B cell (primary cell): ENCODE results near the gene KAZN. TPM values are rescaled to one million over a fixed set of nuclear protein-coding genes. Genes with fewer than 3 reads are reported as not detected.

Experiments
- ATAC-seq: fragments of 200-7000 bp; cut with Tn5 transposase; one replicate; pipeline ENCODE4 v1.10.0; 2021; ENCODE audit warnings: low read depth, mild to moderate bottlenecking, moderate number of reproducible peaks, moderate library complexity
- CTCF ChIA-PET: fragments of 350-600 bp; sonication (Branson Sonifier 250); formaldehyde crosslinking; loops from one replicate; lab custom pipeline; 2021; ENCODE audit warnings: antibody characterized with exemption, inconsistent platforms; lab: Charles Lee
- POLR2A ChIA-PET: fragments of 350-600 bp; sonication (Branson Sonifier 250); formaldehyde crosslinking; loops from one replicate; lab custom pipeline; 2021; ENCODE audit warnings: antibody characterized with exemption; lab: Charles Lee
- DNase-seq: peaks from one replicate; pipeline ENCODE4 v3.0.0; 2013
- H2AFZ ChIP-seq: 2 replicates; pipeline ENCODE4 v1.6.1; 2012; ENCODE audit warnings: mild to moderate bottlenecking, low read depth, low read length; ENCODE audit not compliant: insufficient read depth, poor library complexity, severe bottlenecking
- H3K27ac ChIP-seq, 2 donors: 1 replicate in 1 of 2; 2 replicates in 1 of 2; pipeline ENCODE4 v1.5.1; 2012 to 2013; ENCODE audit warnings: low read length in 2 of 2, mild to moderate bottlenecking in 2 of 2, moderate library complexity in 1 of 2
- H3K27me3 ChIP-seq, 4 experiments: fragments of 200-600 bp in 1 of 4; sonication (generic) in 1 of 4; replicated peaks in 1 of 4; 1 replicate in 2 of 4; 2 replicates in 2 of 4; pipeline versions ENCODE4 v1.6.1 to v1.7.0; 2013 to 2016; ENCODE audit warnings: low read length in 3 of 4, mild to moderate bottlenecking in 2 of 4, mixed read lengths in 1 of 4, moderate library complexity in 1 of 4; ENCODE audit not compliant: insufficient read depth in 4 of 4, control insufficient read depth in 3 of 4; ENCODE audit errors: control extremely low read depth in 1 of 4
- H3K36me3 ChIP-seq, 2 experiments: replicated peaks in 1 of 2; 1 replicate in 1 of 2; 2 replicates in 1 of 2; pipeline versions ENCODE4 v1.6.1 to v1.7.1; 2013; ENCODE audit warnings: low read length in 1 of 2; ENCODE audit not compliant: insufficient read depth in 2 of 2, control insufficient read depth in 1 of 2; ENCODE audit errors: control extremely low read depth in 1 of 2, extremely low read depth in 1 of 2
- H3K4me1 ChIP-seq, 2 donors: fragments of 200-600 bp in 1 of 2; sonication (generic) in 1 of 2; 1 replicate in 1 of 2; 2 replicates in 1 of 2; pipeline versions ENCODE4 v1.5.1 to v1.6.1; 2013 to 2017; ENCODE audit warnings: low read length in 2 of 2; ENCODE audit not compliant: control insufficient read depth in 2 of 2, insufficient read depth in 2 of 2
- H3K4me2 ChIP-seq: replicated peaks from 2 replicates; pipeline ENCODE3; 2012; ENCODE audit warnings: mild to moderate bottlenecking, low read depth, low read length; ENCODE audit not compliant: poor library complexity, severe bottlenecking
- H3K4me3 ChIP-seq, 5 experiments: fragments of 200-600 bp in 1 of 5; sonication (generic) in 1 of 5; 1 replicate in 3 of 5; 2 replicates in 2 of 5; pipeline versions ENCODE4 v1.5.1 to v1.7.0; 2011 to 2016; ENCODE audit warnings: low read length in 4 of 5, mild to moderate bottlenecking in 4 of 5, low read depth in 2 of 5, control low read depth in 1 of 5, moderate library complexity in 1 of 5; ENCODE audit not compliant: insufficient read depth in 1 of 5; ENCODE audit errors: control extremely low read depth in 1 of 5, extremely low read depth in 1 of 5
- H3K79me2 ChIP-seq: fragments of 200-600 bp; sonication (generic); one replicate; pipeline ENCODE4 v1.6.0; 2016; ENCODE audit warnings: low read length; ENCODE audit not compliant: control insufficient read depth, insufficient read depth
- H3K9ac ChIP-seq: fragments of 200-600 bp; sonication (generic); 2 replicates; pipeline ENCODE4 v1.6.1; 2017; ENCODE audit warnings: mild to moderate bottlenecking, low read length, moderate library complexity
- H3K9me3 ChIP-seq, 3 donors: one replicate each; pipeline versions ENCODE4 v1.6.1 to v1.7.1; 2013; ENCODE audit warnings: low read length in 2 of 3; ENCODE audit not compliant: control insufficient read depth in 2 of 3, insufficient read depth in 1 of 3; ENCODE audit errors: control extremely low read depth in 1 of 3
- H4K20me1 ChIP-seq: 2 replicates; pipeline ENCODE4 v1.6.0; 2012; ENCODE audit warnings: mild to moderate bottlenecking, low read length; ENCODE audit not compliant: insufficient read depth, control insufficient read depth, poor library complexity, severe bottlenecking
- H3K27ac Mint-ChIP-seq: one replicate; pipeline ENCODE4 v1.8.0; 2021; ENCODE audit warnings: mixed read lengths
- H3K27me3 Mint-ChIP-seq: one replicate; pipeline ENCODE4 v1.8.0; 2021; ENCODE audit warnings: mixed read lengths
- H3K4me1 Mint-ChIP-seq: one replicate; pipeline ENCODE4 v1.8.0; 2021; ENCODE audit warnings: mixed read lengths
- H3K4me3 Mint-ChIP-seq: one replicate; pipeline ENCODE4 v1.8.0; 2021; ENCODE audit warnings: mixed read lengths
- H3K9me3 Mint-ChIP-seq: one replicate; pipeline ENCODE4 v1.8.0; 2022; ENCODE audit warnings: mixed read lengths; ENCODE audit not compliant: insufficient read depth
- EZH2 ChIP-seq: IDR thresholded peaks from 2 replicates; pipeline ENCODE4 v1.6.1; 2012; ENCODE audit warnings: borderline replicate concordance, low read depth, mild to moderate bottlenecking, moderate library complexity, low read length; ENCODE audit not compliant: insufficient read depth, poor library complexity, severe bottlenecking
- WGBS: methylation state at CpG from one replicate; pipeline ENCODE4 v1.1.5; 2013; ENCODE audit warnings: missing lambda C conversion rate; ENCODE audit not compliant: insufficient coverage; 5-methylcytosine and 5-hydroxymethylcytosine counted together
- intact Hi-C: fragments of 100-400 bp; cut with micrococcal nuclease; formaldehyde crosslinking; loops from one replicate; pipeline ENCODE4 v1.10.0; 2022
- polyA plus RNA-seq: library from polyadenylated mRNA; depleted of rRNA; stranded (reverse); fragments of >200 nt; gene quantifications from 2 replicates; pipeline ENCODE4 v1.2.3, GENCODE V29; 2012
- total RNA-seq, 2 donors: library from RNA; stranded (reverse); fragments of 120-200 nt in 1 of 2; gene quantifications; 1 replicate in 1 of 2; 2 replicates in 1 of 2; pipeline versions ENCODE4 v1.2.3 to v1.2.4, GENCODE V29; 2013 to 2022
- TF ChIP-seq, protein P1 (sequence below): fragments of 200-600 bp; IDR thresholded peaks from one replicate; pipeline ENCODE4 v1.8.0; 2022; ENCODE audit warnings: antibody characterized with exemption, mild to moderate bottlenecking

Gene KAZN
- total and polyA plus RNA-seq, 2 donors (not counting 1 experiment from before 2014, with no cell fraction given), result 0.13 to 0.39 TPM

DNA sequence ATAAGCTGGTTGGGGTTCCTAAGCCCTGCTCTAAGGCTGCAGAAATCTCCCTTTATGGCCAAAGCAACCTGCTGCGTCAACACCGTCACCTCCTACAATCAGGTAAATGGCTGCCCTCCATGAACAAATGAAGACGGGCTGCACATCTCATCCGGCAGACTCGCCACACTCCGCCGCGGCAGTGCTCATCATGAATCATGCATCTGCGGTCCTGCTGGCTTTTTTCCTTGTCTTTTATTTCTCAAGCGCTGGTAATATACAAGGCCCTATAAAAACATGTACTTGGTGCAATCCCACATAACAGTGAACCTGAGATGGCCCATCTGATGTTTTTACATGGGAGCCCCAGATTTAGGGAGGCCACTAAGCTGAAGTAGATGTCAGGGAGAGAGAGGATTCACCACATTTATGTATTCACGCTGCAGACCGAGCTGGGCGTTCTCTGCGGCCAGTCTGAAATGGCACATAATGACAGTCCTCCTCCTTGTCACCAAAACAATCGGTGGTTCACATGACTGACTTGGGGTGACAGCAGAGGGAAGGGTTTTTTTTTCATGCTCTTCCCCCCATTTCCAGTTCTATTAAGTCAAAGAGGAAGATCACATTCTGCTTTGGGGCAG is 91.6 kb downstream of the KAZN start:
- no peaks in the 10 kb centered on the region for H3K4me1 ChIP-seq
- H2AFZ ChIP-seq, result no peak overlapping the region
- H3K36me3 ChIP-seq, result no peaks in the 10 kb centered on the region
- no peak overlapping the region for H3K4me2 ChIP-seq
- H3K4me1 Mint-ChIP-seq, result no peaks in the 10 kb centered on the region
- no peak overlapping the region for H3K27ac ChIP-seq
- H3K27me3 Mint-ChIP-seq, result peaks cover 12% of the 10 kb centered on the region
- H3K4me3 Mint-ChIP-seq, result no peak overlapping the region
- DNase-seq (no peak), ATAC-seq (no peak)
- no peak overlapping the region for H3K9ac ChIP-seq
- no peak overlapping the region for H3K27ac Mint-ChIP-seq
- H3K9me3 ChIP-seq, result peaks cover 0 to 4% (median 0%) of the 10 kb centered on the region in 3 donors
- ChIA-PET POLR2A (no interaction called here), CTCF (no interaction called here)
- no peaks in the 10 kb centered on the region for H4K20me1 ChIP-seq
- peaks cover 0 to 5% (median 0%) of the 10 kb centered on the region in 4 experiments for H3K27me3 ChIP-seq
- TF ChIP-seq, protein P1, sequence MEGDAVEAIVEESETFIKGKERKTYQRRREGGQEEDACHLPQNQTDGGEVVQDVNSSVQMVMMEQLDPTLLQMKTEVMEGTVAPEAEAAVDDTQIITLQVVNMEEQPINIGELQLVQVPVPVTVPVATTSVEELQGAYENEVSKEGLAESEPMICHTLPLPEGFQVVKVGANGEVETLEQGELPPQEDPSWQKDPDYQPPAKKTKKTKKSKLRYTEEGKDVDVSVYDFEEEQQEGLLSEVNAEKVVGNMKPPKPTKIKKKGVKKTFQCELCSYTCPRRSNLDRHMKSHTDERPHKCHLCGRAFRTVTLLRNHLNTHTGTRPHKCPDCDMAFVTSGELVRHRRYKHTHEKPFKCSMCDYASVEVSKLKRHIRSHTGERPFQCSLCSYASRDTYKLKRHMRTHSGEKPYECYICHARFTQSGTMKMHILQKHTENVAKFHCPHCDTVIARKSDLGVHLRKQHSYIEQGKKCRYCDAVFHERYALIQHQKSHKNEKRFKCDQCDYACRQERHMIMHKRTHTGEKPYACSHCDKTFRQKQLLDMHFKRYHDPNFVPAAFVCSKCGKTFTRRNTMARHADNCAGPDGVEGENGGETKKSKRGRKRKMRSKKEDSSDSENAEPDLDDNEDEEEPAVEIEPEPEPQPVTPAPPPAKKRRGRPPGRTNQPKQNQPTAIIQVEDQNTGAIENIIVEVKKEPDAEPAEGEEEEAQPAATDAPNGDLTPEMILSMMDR, result no peak
- no peaks in the 10 kb centered on the region for H3K9me3 Mint-ChIP-seq
- intact Hi-C loops, result no loop called here
- 97% methylated on average over 10 of the region's 15 CpGs for WGBS
- H3K79me2 ChIP-seq, result no peaks in the 10 kb centered on the region
- no peak overlapping the region for H3K4me3 ChIP-seq

DNA sequence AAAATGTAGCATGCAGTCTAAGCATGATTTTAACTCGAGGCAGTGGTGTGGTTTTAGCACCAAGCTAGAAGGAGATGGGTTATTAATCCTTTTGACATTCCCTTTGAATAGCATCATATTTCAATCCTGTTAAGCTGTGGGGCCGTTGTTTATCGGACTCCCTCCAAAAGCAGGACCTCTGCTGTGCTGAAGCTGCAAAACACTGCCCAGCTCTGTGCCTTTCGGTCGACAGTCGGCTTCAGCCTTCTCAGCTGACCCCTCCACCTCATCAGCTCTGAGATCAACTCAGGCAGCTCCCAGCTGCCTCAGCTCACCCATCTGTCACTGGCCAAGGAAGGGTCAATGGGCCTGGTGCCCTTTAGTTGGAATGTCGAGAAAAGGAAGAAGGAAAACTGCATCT is 95.5 kb downstream of the KAZN start:
- TF ChIP-seq EZH2, result no peak
- TF ChIP-seq, protein P1, result no peak
- ChIA-PET CTCF (no interaction called here), POLR2A (no interaction called here)

More for the DNA sequence above, 95.5 kb downstream of the KAZN start:
- Mint-ChIP-seq H3K4me3 (no peak overlapping the region), H3K4me1 (no peaks in the 10 kb centered on the region), H3K9me3 (no peaks in the 10 kb centered on the region), H3K27ac (no peak overlapping the region), H3K27me3 (peaks cover 9% of the 10 kb centered on the region)
- Histone ChIP-seq H3K36me3 (no peaks in the 10 kb centered on the region), H3K4me2 (no peak overlapping the region), H2AFZ (no peak overlapping the region), H3K27me3 (peaks cover 0 to 7% (median 0%) of the 10 kb centered on the region in 4 experiments), H3K9me3 (no peaks in the 10 kb centered on the region), H3K27ac (no peak overlapping the region), H3K79me2 (no peaks in the 10 kb centered on the region), H4K20me1 (no peaks in the 10 kb centered on the region), H3K4me3 (no peak overlapping the region), H3K4me1 (no peaks in the 10 kb centered on the region), H3K9ac (no peak overlapping the region)
- intact Hi-C loops, result no loop called here
- WGBS, result 41% methylated on average over 3 of the region's 7 CpGs
- DNase-seq, result no peak
- ATAC-seq, result no peak
